Stimulated activated CD4-positive, alpha-beta T cell treated with anti-CD3 and anti-CD28 coated beads, Interleukin-4, amount 100 ng/mL, for 4 hours (primary cell): Measurements from ENCODE around the gene EPS8L2.
"Not testable (repeated sequence)": the region's sequence is repeated elsewhere in the genome, so short reads cannot be mapped to it uniquely, and the experiment has no call there.

ENCODE experiments used
- DNase-seq, 2 experiments: peaks; one replicate each; pipeline ENCODE4 v3.0.0-alpha.2; 2020

EPS8L2 gene

DNA sequence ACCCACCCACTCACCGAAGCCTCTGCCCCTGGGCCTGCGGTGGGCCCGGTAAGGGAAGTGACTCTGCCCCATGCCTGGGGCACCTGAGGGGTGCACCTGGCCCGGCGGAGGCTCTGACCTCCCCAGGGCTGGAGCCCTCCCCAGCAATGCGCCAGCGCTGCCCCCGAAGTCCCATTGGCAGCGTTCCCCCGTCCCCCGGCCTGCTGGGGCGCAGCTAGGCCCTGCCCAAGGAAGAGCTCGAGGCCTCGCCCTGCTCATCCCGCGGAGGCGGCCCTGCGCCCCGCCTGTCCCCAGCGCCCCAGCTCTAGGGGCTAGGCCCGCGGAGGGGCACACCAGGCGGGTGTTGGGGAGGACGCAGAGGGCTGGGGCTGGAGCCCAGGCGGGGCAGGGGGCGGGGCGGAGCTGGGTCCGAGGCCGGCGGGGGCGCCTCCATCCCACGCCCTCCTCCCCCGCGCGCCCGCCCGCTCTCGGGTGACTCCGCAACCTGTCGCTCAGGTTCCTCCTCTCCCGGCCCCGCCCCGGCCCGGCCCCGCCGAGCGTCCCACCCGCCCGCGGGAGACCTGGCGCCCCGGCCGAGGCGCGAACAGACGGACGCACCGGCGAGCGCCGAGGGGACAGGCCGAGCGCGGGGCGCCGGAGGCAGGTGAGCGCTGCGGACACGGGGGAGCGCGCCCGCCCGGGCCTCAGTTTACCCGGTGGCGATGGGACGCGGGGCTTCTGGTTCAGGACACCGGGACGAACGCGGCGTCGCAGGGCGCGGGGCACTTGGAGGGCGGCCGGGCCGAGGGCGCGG is at the start of gene EPS8L2:
TSS of gene EPS8L2 (plus strand) at position 586 of the 793 bp plus-strand sequence. CDS start 3,177 bp downstream, outside the sequence.
- DNase-seq = peak in 1 of 2 experiments; percentile 38

DNA sequence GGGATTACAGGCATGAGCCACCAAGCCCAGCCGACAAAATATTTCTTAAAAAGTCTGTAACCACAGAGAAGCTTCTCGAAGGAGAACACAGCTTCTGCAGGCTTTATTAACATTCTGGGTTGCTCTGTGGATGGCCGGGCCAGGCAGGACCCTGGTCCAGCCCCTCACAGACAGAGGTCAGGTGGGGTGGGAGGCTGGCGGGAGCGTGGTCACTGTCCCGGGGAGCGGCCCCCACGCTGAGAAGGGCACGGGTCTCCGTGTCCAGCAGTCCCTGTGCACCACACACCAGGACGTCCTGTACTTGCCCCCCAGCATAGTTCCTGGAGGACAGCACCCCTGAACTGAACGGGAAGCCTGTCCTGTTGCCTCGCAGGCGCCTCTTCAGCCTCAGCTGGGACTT is 49.6 kb upstream of the EPS8L2 start:
- no peak for DNase-seq

DNA sequence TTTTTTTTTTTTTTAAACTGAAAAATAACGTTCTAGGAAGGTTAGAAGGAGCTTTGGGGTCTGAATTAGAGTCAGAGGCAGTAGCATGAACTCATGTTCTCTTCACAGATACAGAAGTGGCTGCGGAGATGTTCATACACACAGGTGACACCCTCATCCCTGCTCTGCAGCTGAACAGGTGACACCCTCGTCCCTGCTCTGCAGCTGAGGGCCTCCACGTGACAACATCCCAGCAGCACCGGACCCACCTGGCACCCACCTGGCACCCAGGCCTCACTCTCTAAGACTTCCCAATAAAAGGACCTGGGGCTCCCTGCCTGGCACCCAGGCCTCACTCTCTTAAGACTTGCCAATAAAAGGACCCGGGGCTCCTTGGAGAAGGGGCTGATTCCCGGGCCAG is 49.2 kb upstream of the EPS8L2 start:
- no peak for DNase-seq

DNA sequence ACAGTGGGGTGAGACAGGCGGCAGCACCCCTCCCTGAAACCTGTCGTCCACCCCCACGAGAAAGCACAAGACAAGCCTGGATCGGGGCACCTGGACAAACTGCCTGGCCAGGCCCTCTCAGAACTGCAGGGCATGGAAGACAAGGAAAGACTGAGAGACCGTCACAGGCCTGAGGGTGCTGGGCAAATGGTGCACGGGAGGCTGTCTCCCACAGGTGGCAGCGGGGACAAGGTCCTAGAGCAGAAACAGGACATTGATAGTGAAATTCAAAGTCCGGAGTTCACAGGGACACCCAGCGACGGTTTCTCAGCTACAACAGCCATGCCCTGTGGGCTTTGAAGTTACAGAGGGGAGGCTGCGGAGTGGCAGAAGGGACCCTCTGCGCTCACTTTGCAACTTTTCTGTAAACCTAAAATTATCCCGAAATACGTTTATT is 48.3 kb upstream of the EPS8L2 start:
- DNase-seq = no peak

DNA sequence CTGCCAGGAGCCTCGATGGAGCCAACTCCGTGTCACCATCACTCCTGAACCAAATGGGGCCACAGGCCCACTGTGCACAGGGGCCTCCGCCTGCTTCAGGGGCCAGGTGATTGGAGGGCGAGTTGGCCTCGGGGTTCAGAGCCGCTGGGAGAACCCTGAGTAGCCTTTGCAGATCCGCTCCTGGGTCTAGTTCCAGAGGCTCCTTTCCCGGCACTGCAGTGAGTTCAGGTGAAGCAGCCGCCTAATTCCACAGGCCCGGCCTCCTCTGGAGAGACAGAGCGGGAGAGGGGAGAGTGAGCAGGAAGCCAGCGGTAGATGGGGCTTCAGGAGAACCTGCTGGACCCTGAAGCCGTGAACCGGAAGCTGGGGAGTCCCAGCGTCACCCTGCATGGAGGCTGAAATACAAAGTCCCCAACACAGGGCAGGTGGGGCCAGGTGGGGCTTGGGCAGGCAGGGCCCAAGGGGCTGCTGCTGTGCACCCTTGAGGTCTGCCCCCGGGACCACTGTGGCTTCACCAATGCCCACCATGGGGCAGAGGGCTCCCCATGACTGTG is 46.4 kb upstream of the EPS8L2 start:
- no peak for DNase-seq

DNA sequence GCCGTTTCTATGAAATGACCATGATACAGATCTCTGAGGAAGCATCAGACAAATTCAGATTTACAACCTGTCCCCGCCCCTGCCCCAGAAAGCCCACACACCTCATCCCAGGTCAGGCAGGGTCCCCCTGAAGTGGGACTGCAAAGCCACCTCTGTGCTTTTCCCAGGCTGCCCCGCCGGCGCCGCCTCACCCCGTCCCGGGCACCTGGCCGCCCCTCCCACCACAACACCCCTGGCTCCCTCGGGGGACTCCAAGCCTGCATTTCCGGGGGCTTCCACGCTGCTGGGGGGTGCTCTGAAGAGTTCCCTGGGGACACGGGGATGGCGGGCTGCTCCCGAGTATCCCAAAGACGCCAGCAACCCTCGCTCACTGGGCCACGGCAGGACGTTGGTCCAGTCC is 45.8 kb upstream of the EPS8L2 start:
- no peak for DNase-seq

DNA sequence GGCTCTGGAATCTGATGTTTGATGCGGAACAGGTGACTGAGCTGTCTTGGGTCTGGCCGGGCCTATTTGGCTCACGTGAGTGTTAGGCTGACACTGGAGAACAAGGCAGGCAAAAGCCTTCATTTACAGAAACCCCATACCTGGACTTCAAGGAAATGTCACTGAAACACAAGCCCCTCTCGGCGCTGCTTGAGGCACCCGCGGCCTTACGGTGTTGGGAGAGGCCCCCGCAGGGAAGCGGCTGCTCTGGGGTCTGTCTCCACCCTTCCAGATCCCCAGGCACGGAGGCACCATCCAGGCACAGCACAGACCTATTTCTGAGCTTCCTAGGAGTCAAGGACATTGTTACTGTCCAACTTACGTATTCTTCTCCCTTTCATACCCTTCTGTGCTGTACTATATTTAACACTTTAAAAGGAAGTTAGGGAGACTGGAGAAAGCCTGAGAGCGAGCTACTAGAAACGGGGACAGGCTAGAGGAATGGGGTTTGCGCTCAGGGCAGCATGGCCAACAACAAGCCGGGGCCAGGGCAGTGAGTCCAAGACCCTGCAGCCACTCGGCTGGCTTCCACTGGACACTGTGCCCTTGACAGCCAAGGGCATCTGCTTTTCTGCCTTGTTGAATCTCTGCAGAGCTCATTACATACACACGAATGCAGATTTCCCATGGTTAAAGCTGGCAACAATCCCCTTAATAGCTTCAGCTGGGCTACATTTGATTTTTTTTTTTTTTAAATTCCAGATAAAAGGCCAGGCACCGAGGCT is 45.2 kb upstream of the EPS8L2 start:
- DNase-seq = no peak

DNA sequence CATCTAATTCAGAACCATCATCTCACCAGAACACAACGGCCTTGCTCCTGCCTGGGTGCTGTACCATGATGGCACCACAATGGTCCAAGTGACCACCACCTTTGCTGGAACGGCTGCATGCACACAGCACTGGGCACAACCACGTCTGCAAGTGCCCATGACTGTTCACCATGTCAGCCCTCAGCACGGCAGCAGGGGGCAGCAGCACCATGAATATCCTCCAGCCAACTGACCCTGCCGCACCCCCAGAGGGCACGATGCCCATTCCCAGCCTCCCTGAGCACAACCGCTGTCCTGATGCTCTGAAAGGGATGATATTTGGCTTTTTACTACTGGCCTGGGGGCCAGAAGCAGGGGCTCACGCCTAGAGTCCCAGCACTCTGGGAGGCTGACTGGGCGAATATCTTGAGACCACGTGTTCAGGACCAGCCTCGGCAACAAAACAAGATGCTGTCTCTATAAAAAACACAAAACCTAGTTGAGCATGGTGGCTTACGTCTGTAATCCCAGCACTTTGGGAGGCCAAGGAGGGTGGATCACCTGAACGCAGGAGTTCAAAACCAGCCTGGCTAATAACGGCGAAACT is 43.2 kb upstream of the EPS8L2 start:
- DNase-seq = peak; percentile 13 to 36

DNA sequence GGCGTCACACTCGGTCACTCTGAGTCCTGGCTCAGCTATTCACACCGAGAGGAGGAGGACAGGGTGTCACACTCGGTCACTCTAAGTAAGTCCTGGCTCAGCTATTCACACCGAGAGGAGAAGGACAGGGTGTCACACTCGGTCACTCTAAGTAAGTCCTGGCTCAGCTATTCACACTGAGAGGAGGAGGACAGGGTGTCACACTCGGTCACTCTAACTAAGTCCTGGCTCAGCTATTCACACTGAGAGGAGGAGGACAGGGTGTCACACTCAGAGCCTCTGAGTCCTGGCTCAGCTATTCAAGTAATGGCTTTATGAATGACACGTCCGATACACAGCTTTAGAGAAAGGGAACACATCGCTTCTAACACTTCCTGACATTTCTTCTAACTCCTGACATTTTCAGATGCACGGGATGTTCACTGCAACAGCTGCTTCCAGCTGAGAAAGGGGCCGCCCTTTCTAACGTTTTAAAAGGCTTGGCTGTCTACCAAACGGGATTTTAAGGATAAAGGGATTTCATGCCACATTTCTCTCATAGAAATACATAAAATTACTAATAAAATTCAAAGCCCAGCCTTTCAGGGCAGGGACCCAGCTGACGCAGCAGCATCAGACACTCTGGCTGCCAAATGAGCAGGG is 40.8 kb upstream of the EPS8L2 start:
- DNase-seq = no peak

DNA sequence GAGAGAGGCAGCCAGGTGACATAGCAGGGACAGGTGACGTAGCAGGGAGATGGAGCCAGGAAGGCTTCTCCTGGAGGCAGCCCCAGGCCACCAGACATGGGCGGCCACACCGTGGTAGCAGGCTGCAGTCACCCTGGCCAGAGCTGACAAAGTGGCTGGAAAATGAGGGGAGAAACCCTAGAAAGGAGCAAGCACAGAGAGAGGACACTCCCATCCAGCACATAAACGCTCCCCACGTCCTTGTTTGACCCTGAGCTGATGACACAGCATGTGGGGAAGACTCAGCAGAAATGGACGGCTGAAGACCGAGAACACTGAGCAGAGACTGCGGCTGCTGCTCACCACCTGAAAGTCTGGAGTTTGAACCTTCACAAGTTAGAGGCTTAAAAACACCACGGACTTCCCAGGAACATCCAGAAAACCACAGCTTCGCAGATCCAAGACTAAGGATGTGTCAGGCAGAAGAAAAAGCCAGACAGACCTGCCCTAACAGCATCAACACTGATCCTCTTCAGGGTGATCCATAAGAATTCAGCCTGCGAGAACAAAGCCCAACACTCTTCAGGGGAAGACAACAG is 40.2 kb upstream of the EPS8L2 start:
- no peak for DNase-seq

DNA sequence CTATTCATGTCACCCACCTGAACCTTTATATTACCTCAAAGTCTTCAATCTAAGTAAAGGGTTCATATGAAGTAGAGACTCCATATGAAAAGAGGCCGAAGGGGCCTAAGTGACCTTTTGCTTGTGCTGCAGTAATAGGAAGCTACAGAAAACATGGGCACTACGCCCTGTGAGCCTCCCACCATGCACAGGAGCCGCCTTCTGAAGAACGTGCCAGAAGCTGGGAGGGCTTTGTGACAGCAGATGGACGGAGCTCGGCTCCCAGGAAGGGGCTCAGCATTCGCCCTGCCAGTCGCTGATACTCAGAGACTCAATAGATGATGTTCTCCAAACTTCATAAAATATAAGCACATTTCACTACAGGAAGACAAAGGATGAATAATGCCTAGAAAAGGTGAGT is 32.2 kb upstream of the EPS8L2 start:
- DNase-seq = no peak

DNA sequence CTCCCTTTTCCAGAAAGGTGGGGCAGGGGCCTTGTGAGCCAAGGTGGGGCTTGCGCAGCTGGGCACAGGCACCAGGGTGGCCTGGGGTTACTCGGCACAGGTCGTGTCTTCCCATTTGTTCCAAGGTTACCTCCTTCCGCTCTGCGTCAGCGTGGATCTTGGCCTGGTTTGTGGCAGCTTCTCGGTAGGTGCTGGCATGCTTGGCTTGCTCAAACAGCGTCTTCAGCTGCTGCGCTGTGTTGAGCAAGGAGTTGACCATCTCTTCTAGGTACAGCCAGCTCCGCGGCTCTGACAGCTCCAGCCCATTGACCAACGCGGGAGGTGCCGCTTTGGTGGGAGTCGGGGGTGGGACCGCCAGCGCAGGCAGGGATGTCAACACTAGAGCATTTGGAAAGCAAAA is 31.6 kb upstream of the EPS8L2 start:
- DNase-seq = no peak

DNA sequence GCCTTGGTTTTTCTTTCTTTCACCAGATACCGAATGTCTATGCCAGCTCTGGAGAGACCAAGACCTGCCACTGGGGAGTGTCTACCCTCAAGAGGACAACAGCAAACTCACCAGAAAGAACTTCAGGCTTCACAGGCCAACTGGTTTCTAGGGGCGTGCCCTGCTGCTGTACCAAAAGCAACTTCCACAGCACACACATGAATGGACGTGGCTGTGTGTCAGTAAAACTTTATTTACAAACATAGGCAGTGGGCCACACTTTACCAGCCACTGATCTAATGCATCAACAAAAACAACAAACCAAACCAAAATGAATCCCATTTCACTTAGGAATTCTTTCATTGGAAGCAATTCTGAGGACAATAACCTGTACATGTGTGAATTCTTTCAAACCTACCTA is 27.7 kb upstream of the EPS8L2 start:
- DNase-seq = no peak

DNA sequence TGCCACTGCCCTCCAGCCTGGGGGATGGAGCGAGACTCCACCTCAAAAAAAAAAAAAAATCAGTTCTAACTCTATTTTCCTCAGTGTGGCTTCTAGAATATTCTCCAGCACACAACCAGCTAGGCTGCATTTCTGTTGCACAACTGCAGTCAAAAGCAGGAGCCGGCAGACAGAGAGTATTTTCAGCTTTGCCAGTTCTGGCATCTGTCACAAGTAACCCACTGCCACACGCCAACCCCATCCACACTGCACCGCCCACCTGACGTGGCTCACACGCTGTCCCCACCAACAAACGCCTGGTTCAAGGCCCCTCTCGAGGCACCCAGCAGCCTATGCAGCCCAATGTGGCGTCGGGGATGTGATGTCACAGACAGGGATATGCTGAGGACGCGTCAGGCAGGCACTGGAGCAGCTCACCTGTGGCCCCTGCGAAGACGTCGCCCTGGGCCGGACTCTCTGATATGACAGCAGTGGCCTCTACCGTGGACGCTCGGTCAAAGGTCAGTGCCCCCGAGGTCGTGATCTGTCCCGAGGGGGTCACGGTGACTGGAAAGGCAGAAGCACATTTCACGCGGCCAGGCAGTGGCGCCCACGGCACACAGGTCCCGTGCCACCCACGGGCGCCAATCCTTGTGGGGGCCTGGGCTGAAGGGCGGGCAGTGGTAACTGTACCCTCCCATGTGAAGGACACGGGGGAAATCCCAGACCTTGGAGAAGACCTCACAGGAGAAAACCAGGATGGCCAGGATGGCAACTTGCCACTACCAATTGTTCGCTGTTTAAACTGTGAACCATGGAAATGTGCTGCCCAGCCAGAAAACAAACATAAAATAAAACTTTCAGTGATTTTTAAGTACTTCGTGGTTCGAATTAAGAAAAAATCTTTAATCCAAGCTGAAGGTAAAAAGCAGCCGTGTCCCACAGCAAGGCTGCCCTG is 26.5 kb upstream of the EPS8L2 start:
- DNase-seq = no peak

DNA sequence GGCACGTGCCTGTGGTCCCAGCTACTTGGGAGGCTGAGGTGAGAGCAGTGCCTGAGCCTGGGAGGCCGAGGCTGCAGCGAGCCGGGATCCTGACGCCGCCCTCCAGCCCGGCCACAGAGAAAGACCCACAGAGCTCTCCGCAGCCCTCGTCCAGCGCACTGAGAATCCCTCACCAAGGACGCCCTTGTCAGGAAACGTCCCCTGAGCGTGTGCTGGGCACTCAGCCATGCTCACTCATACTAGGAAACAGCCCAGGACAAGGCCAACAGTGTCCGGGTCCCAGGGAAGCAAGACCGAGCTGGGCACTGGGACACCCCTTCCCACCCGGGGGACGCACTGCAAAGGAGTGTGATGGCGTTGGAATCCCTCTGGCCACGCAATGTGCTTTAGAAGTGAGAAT is 25.6 kb upstream of the EPS8L2 start:
- DNase-seq = no peak

DNA sequence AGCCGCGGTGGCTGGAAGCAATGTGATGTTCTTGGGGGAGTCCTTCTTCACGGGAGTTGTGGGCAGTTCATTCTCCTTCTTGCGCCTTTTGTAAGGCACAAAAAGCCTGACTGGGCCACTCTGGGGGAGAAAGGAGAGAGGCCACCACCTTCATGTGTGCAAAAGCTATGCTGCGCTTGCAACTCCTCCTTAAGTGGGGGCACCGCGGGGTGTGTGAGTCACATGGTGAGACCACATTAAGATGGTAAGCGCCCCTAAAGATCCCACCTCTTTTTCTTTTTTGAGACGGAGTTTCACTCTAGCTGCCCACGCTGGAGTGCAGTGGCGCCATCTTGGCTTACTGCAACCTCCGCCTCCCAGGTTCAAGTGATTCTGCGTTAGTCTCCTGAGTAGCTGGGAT is 25.1 kb upstream of the EPS8L2 start:
- DNase-seq = no peak

DNA sequence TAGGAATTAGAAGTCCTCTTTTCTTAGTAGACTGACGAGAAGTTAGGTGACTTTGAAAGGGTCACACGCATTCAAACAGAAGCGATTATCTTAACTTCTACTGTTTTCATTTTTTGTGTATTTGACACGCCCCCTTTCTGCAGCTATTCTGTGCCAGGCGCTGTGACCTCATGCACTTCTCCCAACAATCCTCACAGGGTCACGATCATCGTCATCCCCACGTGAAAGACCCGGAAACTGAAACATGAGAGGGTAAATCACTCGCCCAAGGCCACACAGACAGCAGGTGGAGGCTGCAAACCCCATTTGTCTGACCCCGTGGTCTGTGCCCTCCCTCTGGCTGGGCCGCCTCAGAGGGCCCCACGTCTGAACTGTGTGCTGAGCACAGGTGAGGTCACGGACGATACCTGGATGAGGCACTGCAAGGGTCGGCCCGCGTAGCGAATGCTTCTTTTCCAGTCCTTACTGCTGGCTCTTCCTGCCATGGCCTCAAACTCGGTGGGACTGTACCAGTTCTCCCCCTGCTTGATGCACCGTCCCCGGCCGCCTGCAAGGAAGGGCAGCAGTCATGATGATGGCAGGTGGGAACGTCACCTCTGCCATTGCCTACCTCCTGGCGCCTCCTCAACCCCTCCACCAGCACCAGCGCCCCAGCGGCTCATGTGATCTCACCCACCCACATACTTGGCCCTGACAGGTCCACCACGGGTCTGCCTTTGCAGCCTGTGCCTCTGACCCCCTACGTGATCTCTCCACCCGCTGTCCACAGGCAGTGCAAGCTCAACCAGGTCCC is 19.4 kb upstream of the EPS8L2 start:
- no peak for DNase-seq

DNA sequence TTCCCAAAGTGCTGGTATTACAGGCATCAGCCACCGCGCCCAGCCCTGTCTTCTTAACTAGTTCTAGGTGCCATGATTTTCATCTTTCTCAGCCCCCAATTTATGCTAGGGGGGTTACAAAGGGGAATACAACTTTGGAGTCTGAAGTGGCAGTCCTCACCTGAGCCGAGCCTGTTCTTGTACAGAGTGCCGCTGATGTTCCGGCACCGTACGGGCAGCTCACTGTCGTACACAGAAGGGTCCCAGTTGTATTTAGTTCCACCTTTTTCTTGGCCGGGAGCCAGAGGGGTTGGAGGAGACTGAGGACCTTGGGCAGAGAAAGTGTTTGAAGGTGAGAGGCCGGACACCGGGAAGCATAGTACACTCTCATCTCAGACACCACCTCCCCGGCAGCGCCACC is 18.3 kb upstream of the EPS8L2 start:
- DNase-seq = no peak

DNA sequence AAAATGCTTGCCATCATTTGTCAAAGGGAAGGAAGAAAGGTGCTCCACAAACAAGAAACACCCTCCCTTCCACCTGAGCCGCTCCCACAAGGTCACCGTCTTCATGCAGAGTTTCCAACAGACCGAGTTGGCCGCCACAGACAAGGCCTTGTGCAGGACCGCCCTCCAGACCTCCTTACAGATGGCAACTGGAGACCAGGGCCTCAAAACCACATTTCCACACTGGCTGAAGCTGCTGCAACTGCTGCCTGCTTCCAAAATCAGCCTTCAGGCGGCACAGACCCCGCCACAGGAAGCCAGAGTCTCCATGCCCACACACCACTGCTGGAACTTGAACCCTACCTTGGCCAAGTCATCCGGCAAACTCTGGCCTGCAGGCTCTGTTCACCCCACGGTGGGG is 17.4 kb upstream of the EPS8L2 start:
- DNase-seq = no peak

DNA sequence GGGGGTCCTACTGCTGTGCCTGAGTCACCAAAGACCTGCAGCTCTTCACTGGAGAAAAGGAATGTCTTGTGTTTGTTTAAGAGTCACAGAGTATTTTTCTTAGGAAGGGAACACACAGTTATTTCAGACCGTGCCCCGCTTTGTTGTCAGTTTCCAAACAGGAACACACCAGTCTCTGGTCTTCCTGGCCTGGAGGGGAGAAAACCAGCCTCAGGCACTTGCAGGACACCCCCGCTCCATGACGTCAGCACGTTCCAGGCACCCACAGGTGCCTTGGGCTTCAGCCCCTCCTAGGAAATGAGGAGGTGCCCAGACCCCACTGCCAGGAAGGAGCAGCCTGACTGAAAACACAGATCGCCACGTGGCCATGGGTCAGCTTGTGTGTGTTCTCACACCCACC is 16.4 kb upstream of the EPS8L2 start:
- DNase-seq = no peak

DNA sequence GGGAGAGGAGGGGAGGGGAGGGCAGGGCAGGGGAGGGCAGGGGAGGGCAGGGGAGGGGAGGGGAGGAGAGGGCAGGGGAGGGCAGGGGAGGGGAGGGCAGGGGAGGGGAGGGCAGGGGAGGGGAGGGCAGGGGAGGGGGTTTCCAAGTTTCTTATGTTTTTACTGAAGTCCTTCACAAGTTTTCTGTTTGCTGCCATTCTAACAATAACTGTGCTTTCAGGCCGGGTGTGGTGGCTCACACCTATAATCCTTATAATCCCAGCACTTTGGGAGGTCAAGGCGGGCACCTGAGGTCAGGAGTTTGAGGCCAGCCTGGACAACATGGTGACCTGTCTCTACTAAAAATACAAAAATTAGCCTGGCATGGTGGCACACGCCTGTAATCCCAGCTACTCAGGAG is 15.8 kb upstream of the EPS8L2 start:
- DNase-seq = not testable (repeated sequence)
